HepG2 (cell line): ENCODE results near the gene IRF3. TPM values are rescaled to one million over a fixed set of nuclear protein-coding genes. Genes with fewer than 3 reads are reported as not detected.

ENCODE experiments used
- GATA4 ChIP-seq: sonication (generic); IDR thresholded peaks from 2 replicates; pipeline ENCODE4 v1.6.1; 2016; ENCODE audit warnings: antibody characterized with exemption, low read depth, borderline replicate concordance
- GMEB1 ChIP-seq: sonication (generic); formaldehyde crosslinking; IDR thresholded peaks from 2 replicates; pipeline ENCODE4 v1.5.1; 2020; ENCODE audit warnings: missing genetic modification reagents, mild to moderate bottlenecking, borderline replicate concordance
- HNF4G ChIP-seq, 2 experiments: sonication (generic) in 1 of 2; formaldehyde crosslinking in 1 of 2; IDR thresholded peaks; 2 replicates each; pipeline versions ENCODE4 v1.4.0 to v1.6.1; 2011 to 2020; ENCODE audit warnings: borderline replicate concordance in 2 of 2, low read depth in 2 of 2, mild to moderate bottlenecking in 2 of 2, low read length in 1 of 2, missing genetic modification reagents in 1 of 2, moderate library complexity in 1 of 2
- HNRNPH1 ChIP-seq: fragments of 200-400 bp; formaldehyde crosslinking; optimal IDR thresholded peaks from 2 replicates; pipeline ENCODE3; 2017; ENCODE audit warnings: mild to moderate bottlenecking, low read depth, low read length
- KAT8 ChIP-seq: IDR thresholded peaks from 2 replicates; pipeline ENCODE4 v1.6.1; 2016; ENCODE audit warnings: missing genetic modification reagents, missing compliant biosample characterization
- KDM5A ChIP-seq: fragments of 200-600 bp; sonication (generic); IDR thresholded peaks from 2 replicates; pipeline ENCODE4 v1.7.0; 2018; ENCODE audit warnings: antibody characterized with exemption, mild to moderate bottlenecking, low read length, borderline replicate concordance
- KDM6A ChIP-seq: IDR thresholded peaks from 2 replicates; pipeline ENCODE4 v1.6.1; 2016; ENCODE audit warnings: low read depth
- MTF2 ChIP-seq: sonication (generic); formaldehyde crosslinking; IDR thresholded peaks from 2 replicates; pipeline ENCODE4 v1.5.0; 2020; ENCODE audit warnings: missing genetic modification reagents, borderline replicate concordance
- NFYC ChIP-seq: IDR thresholded peaks from 2 replicates; pipeline ENCODE4 v1.6.1; 2016; ENCODE audit warnings: missing genetic modification reagents, missing compliant biosample characterization
- RBAK ChIP-seq: sonication (generic); formaldehyde crosslinking; IDR thresholded peaks from 2 replicates; pipeline ENCODE4 v1.5.1; 2020; ENCODE audit warnings: mild to moderate bottlenecking, missing genetic modification reagents
- RBFOX2 ChIP-seq: fragments of 200-400 bp; formaldehyde crosslinking; IDR thresholded peaks from 2 replicates; pipeline ENCODE4 v1.6.1; 2017; ENCODE audit warnings: low read depth, mild to moderate bottlenecking, low read length
- REXO4 ChIP-seq: sonication (generic); formaldehyde crosslinking; IDR thresholded peaks from 2 replicates; pipeline ENCODE4 v1.8.0; 2022; ENCODE audit warnings: missing genetic modification reagents, mild to moderate bottlenecking, borderline replicate concordance
- SPEN ChIP-seq: sonication (generic); formaldehyde crosslinking; IDR thresholded peaks from 2 replicates; pipeline ENCODE4 v1.5.1; 2020; ENCODE audit warnings: low read depth, mild to moderate bottlenecking, missing genetic modification reagents
- SRSF9 ChIP-seq: fragments of 200-400 bp; formaldehyde crosslinking; IDR thresholded peaks from 2 replicates; pipeline ENCODE4 v1.6.1; 2018; ENCODE audit warnings: borderline replicate concordance, mild to moderate bottlenecking, low read depth, low read length; ENCODE audit not compliant: insufficient read depth, poor library complexity, severe bottlenecking
- TSC22D2 ChIP-seq: sonication (generic); formaldehyde crosslinking; IDR thresholded peaks from 2 replicates; pipeline ENCODE4 v1.5.1; 2020; ENCODE audit warnings: missing genetic modification reagents, mild to moderate bottlenecking, borderline replicate concordance
- XBP1 ChIP-seq: sonication (generic); formaldehyde crosslinking; IDR thresholded peaks from 2 replicates; pipeline ENCODE4 v1.5.0; 2020; ENCODE audit warnings: missing genetic modification reagents
- ZFP90 ChIP-seq: sonication (generic); formaldehyde crosslinking; IDR thresholded peaks from 2 replicates; pipeline ENCODE4 v1.8.0; 2022; ENCODE audit warnings: missing genetic modification reagents, mild to moderate bottlenecking, inconsistent platforms, borderline replicate concordance
- ZNF292 ChIP-seq: sonication (generic); formaldehyde crosslinking; IDR thresholded peaks from 2 replicates; pipeline ENCODE4 v1.8.1; 2022; ENCODE audit warnings: mild to moderate bottlenecking, low read depth, missing genetic modification reagents, borderline replicate concordance
- ZNF362 ChIP-seq: sonication (generic); formaldehyde crosslinking; IDR thresholded peaks from 2 replicates; pipeline ENCODE4 v1.4.0; 2020; ENCODE audit warnings: missing genetic modification reagents, mild to moderate bottlenecking, borderline replicate concordance
- ZNF607 ChIP-seq: sonication (generic); formaldehyde crosslinking; IDR thresholded peaks from 2 replicates; pipeline ENCODE4 v1.5.1; 2020; ENCODE audit warnings: missing genetic modification reagents, mild to moderate bottlenecking, borderline replicate concordance
- ZNF629 ChIP-seq: sonication (generic); formaldehyde crosslinking; conservative IDR thresholded peaks from 2 replicates; pipeline ENCODE4 v1.5.0; 2020; ENCODE audit warnings: missing genetic modification reagents
- ZNF709 ChIP-seq: sonication (generic); formaldehyde crosslinking; IDR thresholded peaks from 2 replicates; pipeline ENCODE4 v1.5.0; 2020; ENCODE audit warnings: mild to moderate bottlenecking, missing genetic modification reagents
- ZNF792 ChIP-seq: IDR thresholded peaks from 2 replicates; pipeline ENCODE4 v1.6.1; 2016
- ZSCAN25 ChIP-seq: sonication (generic); formaldehyde crosslinking; IDR thresholded peaks from 2 replicates; pipeline ENCODE4 v1.8.0; 2022; ENCODE audit warnings: mild to moderate bottlenecking, missing genetic modification reagents
- polyA plus RNA-seq, 8 experiments: library from polyadenylated mRNA; depleted of rRNA in 3 of 8; stranded (reverse) in 7 of 8; unstranded in 1 of 8; fragments of >200 nt; fragmentation: Illumina TruSeq in 4 of 8; extraction: Trizol in 4 of 8; gene quantifications; 2 replicates each; pipeline versions ENCODE4 v1.2.1 to v1.2.3, GENCODE V29; 2011 to 2016; ENCODE audit warnings: low read depth in 4 of 8, missing spikeins in 1 of 8, mixed read lengths in 1 of 8; ENCODE audit not compliant: insufficient read depth in 1 of 8
- total RNA-seq, 5 experiments: library from RNA; depleted of rRNA; stranded (reverse); fragments of >200 nt; fragmentation: Illumina TruSeq; extraction: Trizol; gene quantifications; 2 replicates each; pipeline ENCODE4 v1.2.3, GENCODE V29; 2016; ENCODE audit warnings: low read depth in 1 of 5
- TF ChIP-seq, protein P1 (sequence below): sonication (generic); formaldehyde crosslinking; IDR thresholded peaks from 2 replicates; pipeline ENCODE4 v1.4.0; 2020; ENCODE audit warnings: missing genetic modification reagents, borderline replicate concordance

IRF3 gene
- total and polyA plus RNA-seq, 2 of the 13 experiments (the other 11 are each of a cell fraction or from before 2014, with no cell fraction given) = 61.9 to 65.5 TPM

GRCh38 chr19:49640113-49640898 is 25.4 kb downstream of the IRF3 start, which contains the start of gene RRAS (continued):
- no peak; the same call in 1 of the 2 replicates for TF ChIP-seq TSC22D2 (CRISPR knock-in tag)
- TF ChIP-seq MTF2 = no peak
- TF ChIP-seq KDM5A = no peak
- TF ChIP-seq REXO4 (CRISPR knock-in tag) = no peak
- TF ChIP-seq KDM6A = peak; percentile 81
- TF ChIP-seq GMEB1 = peak; percentile 72; the same call in 1 of the 2 replicates
- TF ChIP-seq RBFOX2 = no peak; the same call in 1 of the 2 replicates
- peak; percentile 83; the same call in 1 of the 2 replicates for TF ChIP-seq ZNF607 (CRISPR knock-in tag)
- TF ChIP-seq ZSCAN25 = peak; percentile 59; the same call in 1 of the 2 replicates
- no peak; the same call in 1 of the 2 replicates for TF ChIP-seq ZFP90 (CRISPR knock-in tag)
- TF ChIP-seq GATA4 = 0 out of 2 replicates have a peak, but pooled peaks have one; percentile 30
- no peak for TF ChIP-seq ZNF292 (CRISPR knock-in tag)
- TF ChIP-seq KAT8 (CRISPR knock-in tag) = peak; percentile 83
- TF ChIP-seq ZNF709 (CRISPR knock-in tag) = no peak
- peak; percentile 40 for TF ChIP-seq SPEN (CRISPR knock-in tag)
- TF ChIP-seq ZNF629 (CRISPR knock-in tag) = no peak
- no peak for TF ChIP-seq SRSF9
- TF ChIP-seq ZNF792 (CRISPR knock-in tag) = no peak
- no peak for TF ChIP-seq ZNF362 (CRISPR knock-in tag)
- no peak for TF ChIP-seq HNRNPH1
- no peak for TF ChIP-seq XBP1 (CRISPR knock-in tag)
- TF ChIP-seq, protein P1, sequence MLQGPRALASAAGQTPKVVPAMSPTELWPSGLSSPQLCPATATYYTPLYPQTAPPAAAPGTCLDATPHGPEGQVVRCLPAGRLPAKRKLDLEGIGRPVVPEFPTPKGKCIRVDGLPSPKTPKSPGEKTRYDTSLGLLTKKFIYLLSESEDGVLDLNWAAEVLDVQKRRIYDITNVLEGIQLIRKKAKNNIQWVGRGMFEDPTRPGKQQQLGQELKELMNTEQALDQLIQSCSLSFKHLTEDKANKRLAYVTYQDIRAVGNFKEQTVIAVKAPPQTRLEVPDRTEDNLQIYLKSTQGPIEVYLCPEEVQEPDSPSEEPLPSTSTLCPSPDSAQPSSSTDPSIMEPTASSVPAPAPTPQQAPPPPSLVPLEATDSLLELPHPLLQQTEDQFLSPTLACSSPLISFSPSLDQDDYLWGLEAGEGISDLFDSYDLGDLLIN (CRISPR knock-in tag) = no peak
- no peak; the same call in 1 of the 2 replicates for TF ChIP-seq HNF4G (IDR thresholded peaks at IDR 0.05; ENCODE audit: borderline replicate concordance, low read depth, low read length)
- no peak for TF ChIP-seq HNF4G (CRISPR knock-in tag; IDR thresholded peaks at IDR 0.05; ENCODE audit: borderline replicate concordance, low read depth)
- peak; percentile 10; the same call in 1 of the 2 replicates for TF ChIP-seq NFYC
- TF ChIP-seq RBAK = no peak; the same call in 1 of the 2 replicates
